ENCODE results near the gene BRME1.
A peak's percentile ranks its signal among the peaks of the same experiment; 100 is the strongest.
"Not testable (repeated sequence)": the region's sequence is repeated elsewhere in the genome, so short reads cannot be mapped to it uniquely, and the experiment has no call there.

The BRME1 gene

GRCh38 chr19:13865571-13866462 is 40.1 kb downstream of the BRME1 start:
- no peak for DNase-seq (ENCODE audit: low read depth)

- no peak for DNase-seq (ENCODE audit: low read depth)
Observed at GRCh38 chr19:13864667-13865570, 41.0 kb downstream of the BRME1 start.

- no peak for DNase-seq (ENCODE audit: low read depth)
Observed at GRCh38 chr19:13864046-13864666, 41.8 kb downstream of the BRME1 start.

- peak; percentile 84 for DNase-seq (ENCODE audit: low read depth)
Observed at GRCh38 chr19:13861714-13862531, 44.0 kb downstream of the BRME1 start.

- no peak for DNase-seq (ENCODE audit: low read depth)
Observed at GRCh38 chr19:13861392-13861713, 44.6 kb downstream of the BRME1 start.

- no peak for DNase-seq (ENCODE audit: low read depth)
Observed at GRCh38 chr19:13860679-13861391, 45.1 kb downstream of the BRME1 start.

- DNase-seq (ENCODE audit: low read depth) = no peak
Observed at GRCh38 chr19:13859361-13859880, 46.5 kb downstream of the BRME1 start.

- DNase-seq (ENCODE audit: low read depth) = no peak
Observed at GRCh38 chr19:13856497-13856896, 49.4 kb downstream of the BRME1 start.

GRCh38 chr19:13852171-13852707 is 53.7 kb downstream of the BRME1 start:
- not testable (repeated sequence) for DNase-seq (ENCODE audit: low read depth)

GRCh38 chr19:13851734-13852114 is 54.2 kb downstream of the BRME1 start:
- not testable (repeated sequence) for DNase-seq (ENCODE audit: low read depth)

- no peak for DNase-seq (ENCODE audit: low read depth)
Observed at GRCh38 chr19:13850910-13851733, 54.8 kb downstream of the BRME1 start.

GRCh38 chr19:13849991-13850909 is 55.7 kb downstream of the BRME1 start:
- no peak for DNase-seq (ENCODE audit: low read depth)

GRCh38 chr19:13848798-13849676 is 56.9 kb downstream of the BRME1 start:
- DNase-seq (ENCODE audit: low read depth) = no peak

- DNase-seq (ENCODE audit: low read depth) = no peak
Observed at GRCh38 chr19:13848340-13848677, 57.6 kb downstream of the BRME1 start.

GRCh38 chr19:13847407-13848339 is 58.2 kb downstream of the BRME1 start:
- peak; percentile 73 for DNase-seq (ENCODE audit: low read depth)

Data from activated T-cell treated with anti-CD3 and anti-CD28 coated beads for 24 hours (primary cell).